Gastrocnemius medialis (tissue), 4 donors: ENCODE data around the gene CHST15.

Experiments used
- CTCF ChIP-seq, 5 experiments: fragments of 450-650 bp in 3 of 5; fragments of 200-600 bp in 2 of 5; sonication (generic) in 2 of 5; IDR thresholded peaks in 4 of 5; conservative IDR thresholded peaks in 1 of 5; 1 replicate in 4 of 5; 2 replicates in 1 of 5; pipeline ENCODE4 v1.5.1; 2016 to 2019; ENCODE audit warnings: antibody characterized with exemption in 5 of 5, mild to moderate bottlenecking in 3 of 5, moderate library complexity in 3 of 5
- POLR2A ChIP-seq, 2 donors: fragments of 450-650 bp; IDR thresholded peaks; one replicate each; pipeline ENCODE4 v1.6.1; 2017; ENCODE audit warnings: antibody characterized with exemption in 2 of 2, mild to moderate bottlenecking in 2 of 2, moderate library complexity in 2 of 2

GRCh38 chr10:124138883-124139348 lies 45.5 kb upstream of the CHST15 start:
- no peak for TF ChIP-seq POLR2A (IDR thresholded peaks at IDR 0.05)
- no peak for TF ChIP-seq CTCF (IDR thresholded peaks at IDR 0.05 in 4 of 5, conservative IDR thresholded peaks at IDR 0.05 in 1 of 5)
